ENCODE measurements around the gene MTRFR.

Gene MTRFR

GRCh38 chr12:123260081-123260480 is 26.8 kb downstream of the MTRFR start:
- no peak overlapping the region for H3K4me3 ChIP-seq (ENCODE audit: low read length)
- DNase-seq (ENCODE audit: low read depth) = peak; percentile 57
- no peak for TF ChIP-seq CTCF (IDR thresholded peaks at IDR 0.05; ENCODE audit: insufficient read depth, low read depth, low read length, missing control alignments)

GRCh38 chr12:123261196-123261595 is 28.0 kb downstream of the MTRFR start:
- no peak for TF ChIP-seq CTCF (IDR thresholded peaks at IDR 0.05; ENCODE audit: insufficient read depth, low read depth, low read length, missing control alignments)
- DNase-seq (ENCODE audit: low read depth) = no peak
- no peak overlapping the region for H3K4me3 ChIP-seq (ENCODE audit: low read length)

GRCh38 chr12:123263196-123263817 is 30.1 kb downstream of the MTRFR start:
- no peak for DNase-seq (ENCODE audit: low read depth)
- H3K4me3 ChIP-seq (ENCODE audit: low read length) = no peak overlapping the region
- TF ChIP-seq CTCF (IDR thresholded peaks at IDR 0.05; ENCODE audit: insufficient read depth, low read depth, low read length, missing control alignments) = no peak

- no peak for DNase-seq (ENCODE audit: low read depth)
- TF ChIP-seq CTCF (IDR thresholded peaks at IDR 0.05; ENCODE audit: insufficient read depth, low read depth, low read length, missing control alignments) = no peak
- H3K4me3 ChIP-seq (ENCODE audit: low read length) = no peak overlapping the region
Measured at GRCh38 chr12:123264642-123265041, 31.4 kb downstream of the MTRFR start.

GRCh38 chr12:123265851-123266678 is 32.8 kb downstream of the MTRFR start:
- H3K4me3 ChIP-seq (ENCODE audit: low read length) = no peak overlapping the region
- no peak for TF ChIP-seq CTCF (IDR thresholded peaks at IDR 0.05; ENCODE audit: insufficient read depth, low read depth, low read length, missing control alignments)
- no peak for DNase-seq (ENCODE audit: low read depth)

- no peak overlapping the region for H3K4me3 ChIP-seq (ENCODE audit: low read length)
- TF ChIP-seq CTCF (IDR thresholded peaks at IDR 0.05; ENCODE audit: insufficient read depth, low read depth, low read length, missing control alignments) = no peak
- no peak for DNase-seq (ENCODE audit: low read depth)
Measured at GRCh38 chr12:123266679-123267277, 33.5 kb downstream of the MTRFR start.
